Fibroblast of lung (primary cell): ENCODE measurements around the gene C1orf226.

ENCODE experiments used
- CTCF ChIP-seq, 2 donors: IDR thresholded peaks in 1 of 2; conservative IDR thresholded peaks in 1 of 2; 1 replicate in 1 of 2; 2 replicates in 1 of 2; pipeline ENCODE4 v1.5.1; 2011 to 2012; ENCODE audit warnings: low read length in 2 of 2, control low read depth in 1 of 2, inconsistent platforms in 1 of 2, low read depth in 1 of 2, mild to moderate bottlenecking in 1 of 2
- EZH2 ChIP-seq: IDR thresholded peaks from 2 replicates; pipeline ENCODE4 v1.5.1; 2012; ENCODE audit warnings: low read length, control low read depth, mild to moderate bottlenecking; ENCODE audit errors: missing control alignments

GRCh38 chr1:162416909-162417308 lies 35.4 kb downstream of the C1orf226 start:
- TF ChIP-seq CTCF (conservative IDR thresholded peaks at IDR 0.05 in 1 of 2, IDR thresholded peaks at IDR 0.05 in 1 of 2; ENCODE audit: low read depth in 1 of 2, low read length in 2 of 2) (no peak), EZH2 (no peak)
